H1 (cell line): Measurements from ENCODE around the gene WDSUB1. TPM values are rescaled to one million over a fixed set of nuclear protein-coding genes. Genes with fewer than 3 reads are reported as not detected.

Source experiments
- CTCF ChIA-PET: fragments of 300-600 bp; sonication (Branson Sonifier 250); formaldehyde crosslinking; loops from one replicate; lab custom pipeline; 2021; ENCODE audit not compliant: partially characterized antibody; lab: Charles Lee
- POLR2A ChIA-PET: fragments of 300-600 bp; sonication (Branson Sonifier 250); formaldehyde crosslinking; loops from one replicate; lab custom pipeline; 2021; ENCODE audit warnings: inconsistent platforms; ENCODE audit not compliant: partially characterized antibody; lab: Charles Lee
- DNase-seq, 2 experiments: peaks; one replicate each; pipeline versions ENCODE4 v3.0.0 to v3.0.0-alpha.2; 2010 to 2022; ENCODE audit warnings: low spot score in 2 of 2, low read depth in 1 of 2, mixed read lengths in 1 of 2
- FAIRE-seq: peaks from 2 replicates; lab custom pipeline; 2011; peaks lifted over from hg19 to GRCh38; lab: Jason Lieb, UNC
- H2AFZ ChIP-seq: 2 replicates; pipeline ENCODE4 v1.8.1; 2012; ENCODE audit warnings: low read length, inconsistent platforms
- H2AK5ac ChIP-seq: 2 replicates; pipeline ENCODE4 v1.6.1; 2013; ENCODE audit warnings: low read depth, low read length
- H2BK120ac ChIP-seq: replicated peaks from 2 replicates; pipeline ENCODE3; 2013; ENCODE audit warnings: low read depth, low read length, inconsistent platforms
- H2BK12ac ChIP-seq: 2 replicates; pipeline ENCODE4 v1.6.1; 2013; ENCODE audit warnings: low read depth, low read length
- H2BK15ac ChIP-seq: 2 replicates; pipeline ENCODE4 v1.6.1; 2013; ENCODE audit warnings: low read length
- H2BK20ac ChIP-seq: 2 replicates; pipeline ENCODE4 v1.6.1; 2013; ENCODE audit warnings: low read length
- H2BK5ac ChIP-seq: 2 replicates; pipeline ENCODE4 v1.6.1; 2013; ENCODE audit warnings: low read depth, low read length
- H3K14ac ChIP-seq: 2 replicates; pipeline ENCODE4 v1.6.1; 2013; ENCODE audit warnings: inconsistent platforms; ENCODE audit not compliant: insufficient read length
- H3K18ac ChIP-seq: 2 replicates; pipeline ENCODE4 v1.6.1; 2013; ENCODE audit warnings: low read length; ENCODE audit errors: extremely low read depth
- H3K23ac ChIP-seq: 2 replicates; pipeline ENCODE4 v1.6.1; 2013; ENCODE audit warnings: inconsistent platforms; ENCODE audit not compliant: insufficient read length
- H3K23me2 ChIP-seq: 2 replicates; pipeline ENCODE4 v1.6.1; 2013; ENCODE audit warnings: low read depth, low read length
- H3K27ac ChIP-seq: 2 replicates; pipeline ENCODE4 v1.6.1; 2011; ENCODE audit warnings: low read depth, low read length, inconsistent platforms
- H3K27me3 ChIP-seq, 4 experiments: replicated peaks in 1 of 4; 1 replicate in 1 of 4; 2 replicates in 3 of 4; pipeline versions ENCODE4 v1.6.1 to v1.8.1; 2011 to 2013; ENCODE audit warnings: low read length in 3 of 4, mild to moderate bottlenecking in 3 of 4, inconsistent platforms in 2 of 4, mixed read lengths in 2 of 4, moderate library complexity in 1 of 4; ENCODE audit not compliant: control insufficient read depth in 3 of 4, insufficient read depth in 3 of 4; ENCODE audit errors: extremely low read depth in 1 of 4
- H3K36me3 ChIP-seq, 4 experiments: 2 replicates each; pipeline versions ENCODE4 v1.6.1 to v1.8.1; 2011 to 2013; ENCODE audit warnings: mild to moderate bottlenecking in 4 of 4, low read length in 3 of 4, moderate library complexity in 2 of 4, control low read depth in 1 of 4, inconsistent platforms in 1 of 4; ENCODE audit not compliant: insufficient read depth in 4 of 4, control insufficient read depth in 2 of 4
- H3K4ac ChIP-seq: replicated peaks from 2 replicates; pipeline ENCODE3; 2013; ENCODE audit warnings: low read length, low read depth, mixed read lengths, inconsistent platforms; ENCODE audit not compliant: insufficient read length
- H3K4me1 ChIP-seq, 4 experiments: replicated peaks in 1 of 4; 1 replicate in 1 of 4; 2 replicates in 3 of 4; pipeline versions ENCODE4 v1.6.1 to v1.8.1; 2011 to 2013; ENCODE audit warnings: low read length in 3 of 4, inconsistent platforms in 2 of 4, mixed read lengths in 1 of 4; ENCODE audit not compliant: insufficient read depth in 4 of 4, control insufficient read depth in 3 of 4
- H3K4me2 ChIP-seq, 2 experiments: 2 replicates each; pipeline versions ENCODE4 v1.6.1 to v1.8.1; 2011 to 2013; ENCODE audit warnings: low read depth in 2 of 2, low read length in 2 of 2, control low read depth in 1 of 2, inconsistent platforms in 1 of 2, mild to moderate bottlenecking in 1 of 2; ENCODE audit not compliant: insufficient read depth in 1 of 2
- H3K4me3 ChIP-seq, 4 experiments: fragments of 200-600, 300-600 bp in 1 of 4; sonication (generic), shearing (Covaris generic), sonication (Bioruptor Twin) in 1 of 4; 2 replicates each; pipeline versions ENCODE4 v1.5.1 to v1.8.1; 2011 to 2016; ENCODE audit warnings: low read length in 4 of 4, low read depth in 3 of 4, control low read depth in 2 of 4, inconsistent platforms in 2 of 4, mild to moderate bottlenecking in 2 of 4, mixed read lengths in 1 of 4, moderate library complexity in 1 of 4; ENCODE audit not compliant: insufficient read depth in 2 of 4; ENCODE audit errors: extremely low read depth in 1 of 4
- H3K56ac ChIP-seq: replicated peaks from 2 replicates; pipeline ENCODE3; 2013; ENCODE audit warnings: low read depth, mild to moderate bottlenecking, mixed read lengths, low read length, inconsistent platforms; ENCODE audit not compliant: insufficient read length
- H3K79me1 ChIP-seq: 2 replicates; pipeline ENCODE4 v1.6.1; 2013; ENCODE audit warnings: low read depth, low read length, control low read depth
- H3K79me2 ChIP-seq, 2 experiments: 2 replicates each; pipeline versions ENCODE4 v1.6.1 to v1.8.1; 2012 to 2013; ENCODE audit warnings: low read length in 2 of 2, mild to moderate bottlenecking in 2 of 2, inconsistent platforms in 1 of 2; ENCODE audit not compliant: insufficient read depth in 2 of 2, control insufficient read depth in 1 of 2
- H3K9ac ChIP-seq, 4 experiments: replicated peaks in 1 of 4; 1 replicate in 1 of 4; 2 replicates in 3 of 4; pipeline versions ENCODE4 v1.6.1 to v1.8.1; 2011 to 2013; ENCODE audit warnings: low read depth in 3 of 4, low read length in 3 of 4, control low read depth in 2 of 4, mild to moderate bottlenecking in 2 of 4, moderate library complexity in 2 of 4, inconsistent platforms in 1 of 4; ENCODE audit errors: extremely low read depth in 1 of 4
- H3K9me3 ChIP-seq, 2 experiments: 2 replicates each; pipeline versions ENCODE4 v1.6.1 to v1.8.1; 2012 to 2013; ENCODE audit warnings: mild to moderate bottlenecking in 2 of 2, moderate library complexity in 2 of 2, control low read depth in 1 of 2, inconsistent platforms in 1 of 2, low read depth in 1 of 2, low read length in 1 of 2, mixed read lengths in 1 of 2; ENCODE audit not compliant: insufficient read depth in 2 of 2
- H4K20me1 ChIP-seq, 2 experiments: replicated peaks in 1 of 2; 2 replicates each; pipeline versions ENCODE3 to v1.8.1; 2011 to 2013; ENCODE audit warnings: inconsistent platforms in 2 of 2, low read length in 2 of 2, mild to moderate bottlenecking in 1 of 2; ENCODE audit not compliant: insufficient read depth in 2 of 2, control insufficient read depth in 1 of 2
- H4K5ac ChIP-seq: 2 replicates; pipeline ENCODE4 v1.6.1; 2013; ENCODE audit warnings: low read length, low read depth, mixed read lengths, inconsistent platforms; ENCODE audit not compliant: insufficient read length
- H4K8ac ChIP-seq: 2 replicates; pipeline ENCODE4 v1.8.0; 2013; ENCODE audit warnings: mild to moderate bottlenecking, moderate library complexity, low read length, inconsistent platforms; ENCODE audit not compliant: insufficient read depth; ENCODE audit errors: extremely low read depth
- H4K91ac ChIP-seq: replicated peaks from 2 replicates; pipeline ENCODE3; 2013; ENCODE audit warnings: low read length, mixed read lengths, inconsistent platforms; ENCODE audit not compliant: insufficient read length
- CEBPB ChIP-seq: IDR thresholded peaks from 2 replicates; pipeline ENCODE4 v1.6.1; 2012; ENCODE audit warnings: low read depth, low read length
- CREB1 ChIP-seq: IDR thresholded peaks from 2 replicates; pipeline ENCODE4 v1.6.1; 2012; ENCODE audit warnings: inconsistent platforms
- CTBP2 ChIP-seq: IDR thresholded peaks from 2 replicates; pipeline ENCODE4 v1.7.0; 2011; ENCODE audit warnings: borderline replicate concordance, mild to moderate bottlenecking, moderate library complexity, mixed read lengths, low read length; ENCODE audit not compliant: insufficient read depth, insufficient read length
- EZH2 ChIP-seq: fragments of 200-600 bp; sonication (generic); IDR thresholded peaks from 2 replicates; pipeline ENCODE4 v1.7.1; 2012; ENCODE audit warnings: low read depth, mild to moderate bottlenecking, moderate library complexity, low read length, inconsistent platforms; ENCODE audit not compliant: severe bottlenecking
- GABPA ChIP-seq: IDR thresholded peaks from 2 replicates; pipeline ENCODE4 v1.6.1; 2011; ENCODE audit warnings: mild to moderate bottlenecking, low read length, moderate library complexity, borderline replicate concordance; ENCODE audit not compliant: insufficient read depth
- HDAC6 ChIP-seq: IDR thresholded peaks from one replicate; pipeline ENCODE4 v1.7.1; 2012; ENCODE audit warnings: low read depth, mild to moderate bottlenecking, inconsistent platforms, low read length, moderate library complexity
- NRF1 ChIP-seq: IDR thresholded peaks from 2 replicates; pipeline ENCODE4 v1.6.1; 2011; ENCODE audit warnings: mild to moderate bottlenecking, low read depth, low read length, improper control_type of control experiment
- RNF2 ChIP-seq: fragments of 200-900, 300-1000 bp; sonication (generic); IDR thresholded peaks from 2 replicates; pipeline ENCODE4 v1.7.1; 2016; ENCODE audit warnings: borderline replicate concordance, low read depth, mild to moderate bottlenecking, antibody characterized with exemption, low read length; ENCODE audit not compliant: poor library complexity, severe bottlenecking; ENCODE audit errors: missing control alignments
- SIX5 ChIP-seq: IDR thresholded peaks from 2 replicates; pipeline ENCODE4 v1.6.1; 2011; ENCODE audit warnings: mild to moderate bottlenecking, low read depth, low read length
- SP2 ChIP-seq: IDR thresholded peaks from 2 replicates; pipeline ENCODE4 v1.6.1; 2012; ENCODE audit warnings: mild to moderate bottlenecking, low read length, inconsistent platforms
- SRF ChIP-seq: IDR thresholded peaks from 2 replicates; pipeline ENCODE4 v1.6.1; 2011; ENCODE audit warnings: mild to moderate bottlenecking, low read depth, low read length, moderate library complexity
- SUZ12 ChIP-seq: fragments of 200-600 bp; sonication (generic); IDR thresholded peaks from 2 replicates; pipeline ENCODE4 v1.6.1; 2012; ENCODE audit warnings: mild to moderate bottlenecking, inconsistent platforms, low read length, moderate library complexity, mixed read lengths
- polyA plus RNA-seq, 7 experiments: library from polyadenylated mRNA; depleted of rRNA in 3 of 7; stranded (reverse) in 5 of 7; unstranded in 2 of 7; fragments of >200 nt in 5 of 7; fragments of 200-250 nt in 2 of 7; gene quantifications; 1 replicate in 5 of 7; 2 replicates in 1 of 7; 4 replicates in 1 of 7; pipeline versions ENCODE4 v1.2.1 to v1.2.3, GENCODE V29; 2011 to 2013; ENCODE audit warnings: missing spikeins in 2 of 7, mixed read lengths in 2 of 7
- total RNA-seq: library from RNA; stranded (reverse); fragmentation: NEBNext Ultra II Directional; extraction: Animal tissue kit (Norgen Biotek cat#: 25700); gene quantifications from 2 replicates; pipeline ENCODE4 v1.2.1, GENCODE V29; 2021
- TF ChIP-seq, protein P1 (sequence below): IDR thresholded peaks from 2 replicates; pipeline ENCODE4 v1.6.1; 2012; ENCODE audit warnings: inconsistent platforms
- TF ChIP-seq, protein P2 (sequence below): IDR thresholded peaks from 2 replicates; pipeline ENCODE4 v1.6.1; 2011; ENCODE audit warnings: low read depth, mild to moderate bottlenecking, low read length; ENCODE audit not compliant: insufficient read depth

WDSUB1 gene
- total and polyA plus RNA-seq, 2 of the 8 experiments (the other 6 are each of a cell fraction or from before 2014, with no cell fraction given), result 5.5 to 8.0 TPM

DNA sequence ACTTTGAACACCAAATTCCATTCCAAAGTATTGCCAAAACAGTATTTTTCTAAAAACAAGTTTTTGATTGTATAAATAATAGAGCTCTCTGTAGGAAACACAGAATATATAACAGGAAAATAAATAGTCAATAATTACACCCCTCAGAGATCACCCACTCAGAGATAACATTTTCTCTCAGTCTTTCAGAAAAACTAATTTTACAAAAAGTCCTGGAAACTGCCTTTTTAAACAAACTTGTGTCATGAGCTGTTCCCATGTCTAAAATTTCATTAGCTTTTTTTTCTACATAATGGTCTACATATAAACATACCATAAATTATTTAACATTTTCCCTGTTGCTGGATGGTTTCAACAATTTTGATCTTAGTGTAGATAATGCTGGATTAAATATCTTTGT, 1.2 kb upstream of the WDSUB1 start:
- Histone ChIP-seq H3K23me2 (peaks cover 10% of the 10 kb centered on the region; the same call in 1 of the 2 replicates), H3K27me3 (no peaks in the 10 kb centered on the region; a peak in 1 of 7 replicates), H3K56ac (no peak overlapping the region), H3K27ac (no peak overlapping the region), H2AK5ac (no peak overlapping the region), H2BK15ac (no peak overlapping the region), H3K4me2 (peak overlapping the region; percentile 92 to 97; a peak in 3 of 4 replicates), H4K91ac (no peak overlapping the region), H2BK12ac (no peak overlapping the region), H3K79me2 (peaks cover 0 to 7% of the 10 kb centered on the region in 2 experiments; a peak in 2 of 4 replicates), H2AFZ (no peak overlapping the region), H3K9ac (no peak overlapping the region), H3K18ac (no peak overlapping the region), H3K9me3 (no peaks in the 10 kb centered on the region), H4K5ac (no peak overlapping the region), H3K14ac (no peak overlapping the region), H3K4ac (no peak overlapping the region), H3K4me3 (peak overlapping the region in 1 of 4 experiments; percentile 68; a peak in 2 of 8 replicates), H2BK120ac (no peak overlapping the region), H3K79me1 (no peaks in the 10 kb centered on the region; the same call in 1 of the 2 replicates), H3K23ac (no peak overlapping the region), H2BK5ac (no peak overlapping the region), H4K20me1 (no peaks in the 10 kb centered on the region), H4K8ac (no peak overlapping the region), H2BK20ac (no peak overlapping the region), H3K36me3 (no peaks in the 10 kb centered on the region), H3K4me1 (no peaks in the 10 kb centered on the region)
- ChIA-PET POLR2A (interaction anchor here (0.7 to 2.2 kb wide), 8 partner anchors 8 to 619 kb away, joined by 3 to 9 read pairs (median 6); partner anchors contain the start of gene MARCHF7), CTCF (interaction anchor here (0.6 to 1.7 kb wide), 4 partner anchors 8 to 431 kb away, joined by 3 to 5 read pairs (median 4); no protein-coding TSS in a partner anchor)
- no peak for FAIRE-seq
- no peak for DNase-seq
- TF ChIP-seq RNF2 (no peak), CREB1 (no peak), SUZ12 (no peak), HDAC6 (no peak), SRF (no peak), CEBPB (no peak), SIX5 (no peak), CTBP2 (no peak), EZH2 (no peak), NRF1 (no peak), SP2 (no peak), GABPA (no peak)
- TF ChIP-seq, protein P1, sequence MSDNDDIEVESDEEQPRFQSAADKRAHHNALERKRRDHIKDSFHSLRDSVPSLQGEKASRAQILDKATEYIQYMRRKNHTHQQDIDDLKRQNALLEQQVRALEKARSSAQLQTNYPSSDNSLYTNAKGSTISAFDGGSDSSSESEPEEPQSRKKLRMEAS, result no peak
- TF ChIP-seq, protein P2, sequence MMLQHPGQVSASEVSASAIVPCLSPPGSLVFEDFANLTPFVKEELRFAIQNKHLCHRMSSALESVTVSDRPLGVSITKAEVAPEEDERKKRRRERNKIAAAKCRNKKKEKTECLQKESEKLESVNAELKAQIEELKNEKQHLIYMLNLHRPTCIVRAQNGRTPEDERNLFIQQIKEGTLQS, result no peak
